CD4-positive, alpha-beta T cell treated with Interferon alpha-2 for 1 hour (primary cell): ENCODE measurements around the gene PTDSS2.
"Not testable (repeated sequence)": the region's sequence is repeated elsewhere in the genome, so short reads cannot be mapped to it uniquely, and the experiment has no call there.

ENCODE experiments used
- DNase-seq, 2 donors: peaks; one replicate each; pipeline ENCODE4 v3.0.0-alpha.2; 2020 to 2022

The PTDSS2 gene

DNA sequence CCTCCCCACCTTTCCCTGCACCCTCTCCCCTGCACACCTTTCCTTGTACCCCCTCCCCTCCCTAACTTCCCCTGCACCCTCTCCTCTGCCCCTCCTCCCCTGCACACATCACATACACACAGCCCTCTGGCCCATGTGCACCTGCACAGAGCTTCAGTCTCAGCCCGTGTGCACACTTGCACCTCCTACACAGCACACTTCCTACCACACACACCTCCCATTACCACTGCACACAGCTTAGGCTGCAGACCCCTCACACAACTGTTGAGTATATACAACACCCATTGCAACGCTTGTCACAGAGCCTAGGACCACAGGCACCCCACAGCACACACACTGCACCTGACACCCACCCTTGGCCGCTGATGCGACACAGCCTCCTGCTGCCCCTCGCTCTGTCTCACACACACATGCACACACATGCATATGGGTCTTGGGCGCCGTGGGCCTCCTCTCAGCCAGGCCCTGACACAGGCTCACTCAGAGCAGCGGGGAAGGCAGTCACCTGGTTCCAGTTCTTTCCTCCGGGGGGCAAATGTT, 35.7 kb upstream of the PTDSS2 start:
- peak in 1 of 2 donors; percentile 12 for DNase-seq

DNA sequence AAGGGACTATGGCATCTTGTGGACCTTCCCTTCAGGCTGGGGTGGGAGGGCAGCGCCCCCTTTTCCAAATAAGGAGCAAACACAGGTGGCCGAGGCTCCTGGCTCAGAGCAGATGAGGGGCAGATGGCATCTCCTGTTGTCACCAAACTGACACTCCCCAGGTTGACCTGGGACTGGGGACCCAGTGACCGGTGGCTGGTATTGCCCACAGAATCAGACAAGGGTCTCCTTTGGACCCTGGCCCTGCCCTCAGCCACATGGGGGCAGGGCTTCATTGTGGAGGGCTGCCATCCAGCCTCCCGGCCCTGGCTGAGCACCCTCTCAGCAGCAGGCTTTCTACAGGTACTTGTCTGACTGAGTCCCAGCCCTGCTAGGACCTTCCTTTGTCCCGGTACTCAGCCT, 34.4 kb upstream of the PTDSS2 start:
- no peak for DNase-seq

DNA sequence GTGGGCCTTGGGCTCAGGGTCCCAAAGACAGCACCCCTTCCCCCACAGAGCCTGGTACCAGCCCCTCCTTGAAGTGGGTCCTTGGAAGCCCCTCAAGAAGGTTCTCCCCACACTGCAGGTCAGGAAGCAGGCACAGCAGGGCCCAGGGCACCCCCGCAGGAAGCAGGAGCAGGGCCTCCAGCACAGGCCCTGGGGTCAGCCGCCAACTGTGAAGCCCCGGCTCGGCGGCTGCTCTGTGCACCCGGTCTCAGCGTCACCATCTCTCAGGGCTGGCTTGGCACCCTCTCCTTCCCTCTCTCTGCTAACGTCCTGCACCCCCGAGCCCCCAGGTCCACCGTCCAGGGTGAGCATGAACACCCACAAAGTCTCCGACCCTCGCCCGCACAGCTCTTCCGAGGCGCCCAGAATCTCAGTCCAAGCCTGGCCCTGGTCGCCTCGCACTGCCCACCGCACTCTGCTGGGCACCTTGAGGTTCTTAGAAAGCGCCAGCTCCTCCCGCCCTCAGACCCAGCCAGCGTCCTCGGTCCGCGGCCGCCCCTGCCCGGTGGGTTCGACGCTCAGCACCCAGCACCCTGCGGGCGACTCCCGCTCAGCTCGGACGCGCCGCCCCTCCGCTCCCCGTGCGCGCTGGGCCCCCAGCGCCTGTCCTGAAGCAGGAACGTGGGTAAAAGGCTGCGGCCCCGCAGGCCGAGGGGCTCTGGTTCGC, 33.9 kb upstream of the PTDSS2 start:
- no peak for DNase-seq

DNA sequence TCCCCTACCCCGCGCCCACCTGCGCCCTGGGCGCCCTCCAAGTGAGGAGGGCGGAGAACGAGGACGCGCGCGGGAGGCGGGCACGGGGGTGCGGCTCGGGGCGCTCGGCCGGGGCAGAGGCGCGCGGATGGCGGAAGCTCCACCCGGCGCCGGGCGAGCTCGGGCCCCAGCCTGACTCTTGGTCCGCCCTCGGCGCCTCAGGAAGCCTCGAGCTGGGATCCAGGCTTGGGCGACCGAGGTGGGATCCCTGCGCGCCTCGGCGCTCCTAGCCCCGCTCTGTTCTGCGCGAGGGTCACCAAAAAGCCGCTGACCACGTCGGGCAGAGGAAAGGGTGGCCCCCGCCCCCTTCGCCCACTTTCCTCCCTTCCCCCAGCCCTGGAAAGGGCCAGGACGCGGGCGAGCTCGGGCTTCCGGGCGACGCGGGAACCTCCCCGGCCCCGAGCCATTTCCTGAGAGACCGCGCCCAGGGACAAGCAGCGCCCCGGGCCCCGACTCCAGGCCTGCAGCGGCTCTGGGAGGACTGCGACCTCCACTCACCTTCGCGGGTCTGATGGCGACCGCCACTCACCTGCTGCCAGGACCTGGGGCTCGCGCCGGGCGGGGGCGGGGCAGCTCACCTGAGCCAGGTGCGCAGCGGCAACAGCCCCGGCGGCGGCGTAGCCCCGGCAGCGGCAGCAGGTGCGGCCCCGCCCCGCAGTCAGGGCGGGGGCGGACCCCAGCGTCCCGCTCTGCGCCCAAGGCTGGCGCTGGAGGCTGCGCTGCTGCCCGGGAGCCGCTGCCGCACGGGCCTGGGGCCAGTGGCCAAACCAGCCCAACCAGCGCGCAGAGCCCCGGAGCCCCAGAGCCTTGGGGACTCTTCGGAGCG, 33.1 kb upstream of the PTDSS2 start:
- peak in 1 of 2 donors; percentile 47 for DNase-seq

DNA sequence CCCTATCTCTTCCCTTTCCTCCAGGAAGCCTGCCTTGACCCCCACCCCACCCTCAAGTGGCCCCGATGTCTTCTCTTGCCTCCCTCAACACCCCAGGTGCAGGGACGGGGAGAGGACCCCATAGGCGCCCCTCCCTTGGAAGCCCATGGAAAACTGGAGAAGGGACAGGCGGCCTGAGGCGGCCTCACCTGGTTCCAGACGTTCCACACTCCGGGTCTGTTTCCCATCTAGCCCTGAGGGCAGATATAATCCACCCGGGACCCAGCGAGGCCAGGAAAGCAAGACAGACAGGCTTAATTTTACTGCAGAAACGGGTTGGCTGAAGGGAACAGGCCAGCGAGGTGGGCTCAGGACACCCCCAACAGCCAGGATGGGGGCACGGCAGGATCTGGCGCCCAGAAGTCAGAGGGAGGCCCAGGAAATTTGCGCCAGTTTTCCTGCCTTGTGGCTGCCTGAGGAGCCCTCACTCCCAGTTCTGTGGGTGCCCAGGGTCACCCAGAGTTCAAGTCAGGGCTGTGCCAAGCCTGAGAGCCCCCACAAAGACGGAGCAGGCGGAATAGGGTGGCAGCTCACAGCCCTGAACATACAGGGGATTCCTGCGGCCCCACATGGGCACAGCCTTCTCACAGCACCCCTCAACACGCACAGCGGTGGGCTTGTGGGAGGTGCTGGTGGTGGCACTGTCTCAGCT, 32.3 kb upstream of the PTDSS2 start:
- no peak for DNase-seq

DNA sequence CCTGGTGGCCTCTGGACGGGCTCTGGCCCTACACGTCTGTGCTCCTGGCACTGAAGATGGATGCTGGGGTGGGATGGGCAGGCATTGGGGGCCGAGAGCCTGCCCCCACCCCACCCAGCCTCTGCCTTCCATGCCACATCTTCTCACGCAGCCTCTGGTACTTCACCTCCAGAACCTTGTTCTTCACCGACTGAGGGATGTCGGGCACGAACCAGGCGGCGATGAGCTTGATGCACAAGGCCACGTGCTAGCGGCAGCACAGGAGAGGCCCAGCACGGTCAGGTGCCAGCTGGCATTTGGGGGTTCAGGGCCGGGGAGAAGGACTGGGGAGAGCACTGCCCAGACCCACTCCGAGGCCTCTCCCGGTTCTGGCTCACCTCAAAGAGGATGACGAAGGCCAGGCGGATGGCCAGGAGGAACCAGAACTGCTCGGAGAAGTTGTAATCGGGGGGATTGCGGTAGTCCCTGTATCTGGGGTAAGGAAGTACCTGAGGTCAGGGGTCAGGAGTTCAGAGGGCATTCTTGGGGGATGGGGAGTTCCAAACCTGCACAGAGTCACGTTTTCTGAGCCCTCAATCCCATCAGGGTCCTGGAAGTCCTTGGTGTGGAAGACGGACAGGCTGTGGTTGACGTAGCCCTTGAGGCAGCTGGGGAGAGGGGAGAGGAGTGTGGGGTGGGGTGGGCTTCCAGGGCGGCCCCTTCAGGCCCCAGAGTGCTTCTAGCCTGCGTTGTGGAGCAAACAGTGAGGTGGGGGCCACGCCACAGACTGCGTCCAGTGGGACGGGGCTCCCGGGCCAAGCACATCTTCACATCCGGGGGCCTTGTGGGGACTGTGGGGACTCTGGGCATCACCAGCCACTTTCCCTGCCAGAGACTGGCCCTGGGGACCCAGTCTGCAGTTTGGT, 31.5 kb upstream of the PTDSS2 start:
- DNase-seq: no peak

DNA sequence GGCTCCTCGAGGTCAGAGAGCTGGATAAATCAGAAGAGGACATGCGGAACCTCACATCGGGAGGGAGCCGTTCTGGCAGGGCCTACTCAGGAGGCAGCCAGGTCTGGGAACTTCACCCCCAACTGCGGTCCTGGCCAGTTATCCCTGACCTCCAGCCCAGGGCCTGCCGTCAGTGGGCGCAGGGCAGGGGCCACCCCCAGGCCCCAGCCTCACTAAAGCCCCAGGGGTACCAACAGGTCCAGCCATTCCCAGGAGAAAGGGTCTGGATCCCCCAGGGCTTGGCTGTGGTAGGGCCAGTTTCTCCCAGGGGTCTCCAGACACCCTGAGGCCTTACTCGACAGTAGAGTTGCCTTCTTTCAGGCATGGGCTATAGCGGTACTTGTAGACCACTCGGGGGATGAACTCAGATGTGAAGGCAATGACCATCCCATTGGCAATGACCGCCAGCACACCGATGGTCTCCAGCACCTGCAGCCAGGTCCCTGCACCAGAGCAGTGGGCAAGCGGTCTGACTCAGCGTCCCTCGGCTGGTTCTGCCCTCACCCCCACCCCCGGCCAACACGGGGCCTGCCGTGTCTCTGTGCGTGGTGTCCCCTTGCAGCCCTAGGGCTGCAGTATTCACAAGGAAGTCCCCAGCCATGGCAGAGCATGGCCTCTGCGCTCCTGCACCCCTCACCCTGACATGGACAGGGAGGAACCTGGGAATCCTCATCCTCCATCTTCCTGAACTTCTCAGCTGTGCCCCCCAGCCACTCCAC, 30.7 kb upstream of the PTDSS2 start:
- no peak for DNase-seq

DNA sequence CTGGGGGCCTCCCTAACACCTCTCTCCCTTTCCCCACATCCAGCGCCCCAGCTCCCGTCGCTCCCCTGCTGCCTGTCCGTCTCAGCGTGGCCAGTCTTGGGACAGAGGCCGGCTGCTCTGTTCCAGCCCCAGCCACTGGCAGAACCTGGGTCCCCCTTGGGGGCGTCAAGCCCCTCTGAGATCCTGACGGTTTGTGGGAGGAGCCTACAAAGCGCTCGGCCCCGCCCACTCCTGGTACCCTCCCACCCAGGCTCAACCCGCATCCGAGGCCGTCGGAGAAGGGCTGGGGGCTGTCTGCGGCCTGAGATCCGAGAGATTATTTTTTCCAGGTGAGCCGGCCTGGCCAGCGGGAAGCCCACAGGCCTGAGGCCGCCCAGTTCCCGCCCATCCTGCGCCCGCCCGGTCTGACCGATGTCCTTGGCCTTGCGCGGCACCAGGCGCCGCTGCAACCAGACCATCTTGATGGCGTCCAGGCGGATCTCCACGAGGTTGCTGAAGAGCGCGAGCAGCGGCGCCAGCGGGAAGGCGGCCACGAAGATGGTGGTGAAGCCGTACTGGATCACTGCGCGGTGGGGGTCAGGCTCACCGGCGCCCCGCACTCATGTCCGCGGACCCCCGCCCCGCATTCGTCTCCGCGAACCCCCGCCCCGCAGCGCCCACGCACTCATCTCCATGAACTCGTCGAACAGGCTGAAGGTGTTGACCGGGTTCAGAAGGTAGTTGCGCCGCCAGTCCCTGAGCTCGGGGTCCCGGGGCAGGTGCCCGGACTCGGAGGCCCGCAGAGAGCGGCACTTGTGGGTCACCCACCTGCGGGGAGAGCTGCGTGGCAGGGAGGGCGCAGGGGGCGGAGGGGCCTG, 29.8 kb upstream of the PTDSS2 start:
- DNase-seq: no peak

DNA sequence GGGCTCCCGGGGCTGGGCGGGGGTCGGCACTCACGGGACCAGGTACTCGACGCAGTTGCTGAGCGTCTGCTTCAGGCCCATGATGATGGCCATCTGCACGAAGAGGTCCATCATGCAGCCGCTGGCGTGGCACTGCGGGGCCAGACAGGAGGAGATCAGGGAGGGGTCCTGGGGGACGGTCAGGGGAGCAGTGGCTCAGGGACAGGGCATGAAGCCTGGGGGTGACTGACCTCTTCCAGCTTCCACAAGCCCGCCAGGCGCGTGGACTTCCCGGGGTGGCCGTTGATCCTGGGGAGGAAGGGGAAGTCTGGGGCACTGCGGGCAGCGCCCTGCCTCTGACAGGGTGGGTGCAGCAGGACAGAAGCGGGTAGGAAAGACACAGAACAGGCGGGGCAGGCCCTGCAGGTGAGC, 29.2 kb upstream of the PTDSS2 start:
- no peak for DNase-seq

DNA sequence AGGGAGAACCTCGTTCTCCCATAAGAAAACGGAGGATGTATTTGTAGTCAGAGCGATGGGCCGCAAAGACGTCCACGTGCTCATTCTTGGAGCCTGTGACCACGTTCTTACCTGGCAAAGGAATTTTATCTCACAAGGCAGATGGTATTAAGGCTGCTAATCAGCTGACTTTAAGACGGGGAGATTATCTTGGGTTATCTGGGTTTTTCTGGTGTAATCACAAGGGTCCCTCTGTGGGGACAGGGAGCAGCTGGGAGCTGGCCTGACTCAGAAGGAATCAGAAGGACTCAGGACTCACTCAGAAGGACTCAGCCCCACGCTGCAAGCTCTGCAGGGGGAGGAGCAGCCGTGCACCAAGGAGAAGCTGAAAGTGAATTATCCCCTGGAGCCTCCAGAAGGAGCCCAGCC, 27.8 kb upstream of the PTDSS2 start:
- DNase-seq: no peak

DNA sequence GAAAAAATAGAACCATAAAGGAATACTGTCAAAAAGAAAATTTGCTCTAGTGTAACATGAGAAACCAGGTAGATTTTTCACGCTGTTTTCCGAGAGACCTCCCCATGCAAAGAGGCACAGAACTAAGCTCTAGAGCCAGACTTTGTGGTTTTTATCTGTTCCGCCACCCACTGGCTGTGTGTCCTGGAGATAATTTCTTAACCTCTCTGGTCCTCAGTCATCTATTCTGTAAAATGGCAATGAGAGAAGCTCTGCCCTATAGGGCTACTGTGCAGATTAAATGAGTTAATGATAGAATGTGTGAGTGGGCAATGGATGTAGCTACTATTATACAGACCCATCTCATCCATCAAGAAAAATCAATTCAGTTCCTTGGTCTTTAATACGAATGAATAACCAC, 25.8 kb upstream of the PTDSS2 start:
- no peak for DNase-seq

DNA sequence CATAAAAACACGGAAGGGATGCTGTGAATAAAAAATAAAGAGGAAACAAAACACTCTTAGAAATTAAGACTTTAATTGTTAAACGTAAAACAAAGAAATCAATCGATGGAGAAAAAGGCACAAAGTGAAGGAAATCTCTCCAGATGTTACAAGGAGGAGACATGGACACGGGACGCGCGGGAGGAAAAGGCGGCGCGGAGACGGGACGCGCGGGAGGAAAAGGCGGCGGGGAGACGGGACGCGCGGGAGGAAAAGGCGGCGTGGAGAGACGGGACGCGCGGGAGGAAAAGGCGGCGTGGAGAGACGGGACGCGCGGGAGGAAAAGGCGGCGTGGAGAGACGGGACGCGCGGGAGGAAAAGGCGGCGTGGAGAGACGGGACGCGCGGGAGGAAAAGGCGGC, 25.3 kb upstream of the PTDSS2 start:
- DNase-seq: not testable (repeated sequence)

DNA sequence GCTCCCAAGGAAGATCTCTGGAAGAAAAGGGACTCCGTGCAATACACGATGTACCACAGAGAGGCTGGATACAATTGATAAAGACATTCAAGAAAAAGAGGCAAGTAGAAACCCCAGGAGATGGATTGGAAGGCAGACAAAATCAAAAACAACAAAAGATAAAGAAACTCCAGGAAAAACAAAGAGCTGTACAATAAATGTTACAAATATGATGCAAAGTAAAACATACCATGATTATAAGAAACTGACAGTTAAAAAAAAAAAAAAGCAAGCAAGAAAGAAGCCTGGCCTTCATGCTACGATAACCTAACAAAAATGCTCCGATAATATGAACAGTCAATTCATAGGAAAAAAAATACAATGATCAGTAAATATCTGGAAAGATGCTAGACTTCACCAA, 24.8 kb upstream of the PTDSS2 start:
- DNase-seq: no peak

DNA sequence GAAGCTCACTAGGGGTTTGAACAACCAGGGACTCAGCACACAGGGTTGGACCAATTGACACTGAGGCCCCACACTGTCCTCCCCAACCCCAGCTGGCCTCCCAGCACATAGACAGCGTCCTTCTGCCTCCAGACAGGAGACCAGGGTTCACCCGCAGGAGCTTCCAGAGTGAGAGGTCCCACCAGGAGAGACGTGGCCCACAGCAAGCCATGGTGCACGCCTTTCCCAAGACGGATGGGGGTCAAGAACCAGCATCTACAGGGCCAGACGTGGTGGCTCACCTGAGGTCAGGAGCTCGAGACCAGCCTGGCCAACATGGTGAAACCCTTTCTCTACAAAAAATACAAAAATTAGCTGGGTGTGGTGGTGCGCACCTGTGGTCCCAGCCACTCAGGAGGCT, 23.2 kb upstream of the PTDSS2 start:
- DNase-seq: no peak

DNA sequence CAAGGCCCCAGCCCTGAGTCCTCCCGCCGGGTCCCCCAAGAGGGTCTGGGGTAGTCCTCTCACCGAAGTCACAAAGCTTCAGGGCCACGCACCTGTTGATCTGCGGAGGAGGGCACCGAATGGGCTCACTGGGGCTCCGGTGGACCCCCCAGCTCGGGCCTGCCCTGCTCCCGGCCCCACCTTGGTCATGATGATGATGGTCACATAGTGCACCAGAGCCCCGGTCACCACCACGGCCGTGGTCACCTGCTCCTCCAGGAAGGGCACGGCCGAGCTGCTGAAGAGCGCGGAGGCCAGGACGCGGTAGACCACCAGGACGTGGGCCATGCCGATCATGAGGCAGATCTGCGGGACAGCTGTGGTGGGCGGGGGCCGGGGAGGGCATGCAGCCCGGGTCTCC, 21.8 kb upstream of the PTDSS2 start:
- no peak for DNase-seq

DNA sequence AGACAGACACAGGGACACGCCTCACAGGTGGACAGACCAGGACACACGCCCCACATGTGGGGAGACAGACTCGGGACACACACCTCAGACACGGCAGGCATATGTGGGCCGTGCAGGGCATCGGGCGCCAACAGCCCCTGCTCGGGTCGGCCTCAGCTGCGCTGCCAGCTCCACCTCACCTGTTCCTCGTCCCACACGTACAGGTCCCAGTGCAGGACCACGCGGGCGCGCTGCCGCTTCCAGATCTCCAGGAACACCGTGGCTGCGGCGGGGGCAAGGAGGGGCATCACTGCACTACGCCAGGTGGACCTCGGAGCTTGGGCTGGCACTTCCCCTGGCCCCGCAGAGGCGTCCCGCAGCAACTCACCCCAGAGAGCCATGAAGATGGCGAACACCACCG, 20.7 kb upstream of the PTDSS2 start:
- no peak for DNase-seq

DNA sequence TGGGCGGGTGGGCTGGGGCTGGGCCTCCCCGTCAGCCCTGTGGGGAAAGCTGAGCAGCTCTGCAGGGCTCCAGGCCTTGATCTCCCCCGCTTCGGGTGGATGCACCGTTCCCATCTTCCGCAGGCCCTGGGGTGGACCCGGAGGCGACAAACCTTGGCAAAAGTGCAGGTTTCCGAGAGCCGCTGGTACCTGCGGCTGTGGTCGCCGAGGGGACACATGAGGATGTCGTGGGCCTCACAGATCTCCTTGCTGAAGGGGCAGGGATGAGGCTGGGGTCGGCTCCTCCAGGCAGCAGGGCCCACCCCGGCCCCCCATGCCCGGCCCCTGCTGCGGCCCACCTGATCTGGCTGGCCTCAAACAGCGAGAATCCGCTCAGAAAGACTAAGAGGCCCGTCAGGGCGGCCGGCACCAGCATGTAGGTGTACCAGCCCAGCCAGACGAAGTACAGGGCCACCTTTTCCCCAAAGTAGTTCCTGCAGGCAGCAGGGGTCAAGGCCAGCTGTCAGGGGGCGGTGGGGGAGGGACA, 20.1 kb upstream of the PTDSS2 start:
- no peak for DNase-seq

DNA sequence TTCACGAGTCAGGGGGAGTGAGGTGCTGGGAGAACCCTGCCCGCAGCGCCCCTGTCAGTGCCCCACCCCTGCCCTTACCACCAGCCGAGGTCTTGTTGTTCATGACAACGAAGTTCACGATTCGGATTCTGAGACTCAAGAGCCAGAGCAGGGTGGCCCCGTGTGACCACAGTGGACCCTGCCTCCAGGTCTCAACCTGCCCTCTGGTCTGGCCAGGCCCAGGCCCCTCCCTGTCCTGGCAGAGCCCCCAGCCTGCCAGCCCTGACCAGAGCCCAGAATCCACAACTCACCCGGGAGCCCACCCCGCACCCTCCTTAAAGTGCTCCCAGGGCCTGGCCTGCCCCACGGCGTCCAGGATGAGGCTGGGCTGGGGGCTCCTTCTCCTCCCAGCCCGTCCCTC, 18.2 kb upstream of the PTDSS2 start:
- DNase-seq: no peak

DNA sequence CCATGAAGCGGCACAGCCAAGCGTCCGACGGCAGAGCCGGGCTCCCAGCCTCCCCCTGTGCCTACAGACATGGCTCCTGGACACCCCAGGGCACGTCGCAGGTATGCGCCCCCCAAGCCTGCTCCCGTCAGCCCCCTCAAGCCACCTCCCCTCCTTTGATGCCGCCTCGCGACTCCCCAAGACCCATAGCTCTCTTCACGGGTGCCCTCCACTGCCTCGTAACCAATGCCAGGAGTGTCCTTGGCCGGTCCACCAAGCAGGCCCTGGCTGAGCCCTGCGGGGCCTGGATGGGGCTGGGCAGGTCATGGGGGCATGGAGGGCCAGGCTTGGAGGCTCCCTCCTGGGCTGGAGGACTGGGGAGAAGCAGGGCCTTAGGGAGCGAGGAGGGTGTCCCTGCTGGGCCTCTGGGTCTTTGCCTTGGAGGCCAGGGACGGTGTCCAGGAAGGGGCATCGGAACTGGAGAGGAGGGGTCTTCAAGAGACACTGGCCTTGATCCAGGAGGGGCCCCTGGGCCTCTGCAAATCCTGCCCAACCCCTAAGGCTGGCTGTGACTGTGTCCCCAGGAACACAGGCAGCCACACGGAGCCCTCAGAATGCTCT, 17.5 kb upstream of the PTDSS2 start:
- no peak for DNase-seq

DNA sequence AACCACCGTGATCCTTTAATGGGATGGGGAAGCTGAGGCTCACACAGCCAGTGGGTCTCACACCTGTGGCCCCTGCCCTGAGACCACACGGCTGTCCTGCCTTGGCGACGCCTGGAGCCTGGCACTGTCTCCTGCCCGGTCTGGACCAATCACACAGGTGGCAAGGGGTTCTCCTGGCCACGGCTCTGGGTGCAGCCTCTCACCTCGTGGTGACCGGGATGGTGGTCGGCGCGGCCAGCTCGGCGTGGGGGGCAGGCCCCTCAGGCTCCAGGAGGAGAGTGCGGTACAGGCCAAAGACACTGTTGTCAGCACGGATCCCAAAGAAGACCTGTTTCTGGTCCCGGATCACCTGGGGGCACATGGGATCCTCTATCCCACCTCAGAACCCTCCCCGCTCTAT, 17.0 kb upstream of the PTDSS2 start:
- no peak for DNase-seq
